NCI-H1105 treated with DMSO at 0.1 percent for 48 hours (cell line): ENCODE results near the gene TOP1.

ENCODE experiments used
- DNase-seq: peaks from one replicate; lab custom pipeline; 2025; lab: John Stamatoyannopoulos, UW

TOP1 gene

DNA sequence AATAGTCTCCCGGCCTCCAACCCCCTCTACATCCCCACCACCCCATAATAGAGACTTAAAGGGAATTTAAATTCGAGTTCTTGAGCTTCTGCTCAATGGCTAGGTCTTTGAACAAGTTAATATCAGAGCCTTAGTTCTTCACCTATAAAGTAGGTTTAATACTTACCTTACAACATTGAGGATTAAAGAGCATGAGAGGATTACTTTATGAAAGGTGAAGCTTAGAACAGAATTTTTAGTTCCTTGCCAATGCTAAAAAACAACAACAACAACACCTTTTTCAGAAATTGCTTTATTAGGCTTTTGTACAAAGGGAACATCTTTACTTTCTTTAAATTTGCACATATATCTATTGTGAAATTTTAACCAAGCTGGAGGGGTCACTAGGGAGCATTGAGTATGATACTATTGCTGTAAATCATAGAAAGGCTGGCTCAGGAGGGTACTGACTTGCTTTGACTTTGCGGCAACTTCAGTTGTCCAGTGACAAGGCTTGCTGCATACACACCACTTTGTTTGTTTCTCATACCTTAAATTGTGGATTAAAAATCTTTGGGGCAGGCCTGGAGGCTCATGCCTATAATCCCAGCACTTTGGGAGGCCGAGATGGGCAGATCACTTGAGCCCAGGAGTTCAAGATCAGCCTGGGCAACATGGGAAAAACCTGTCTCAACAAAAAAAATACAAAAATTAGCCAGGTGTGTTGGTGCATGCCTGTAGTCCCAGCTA, 9.7 kb downstream of the TOP1 start:
- DNase-seq = no peak

DNA sequence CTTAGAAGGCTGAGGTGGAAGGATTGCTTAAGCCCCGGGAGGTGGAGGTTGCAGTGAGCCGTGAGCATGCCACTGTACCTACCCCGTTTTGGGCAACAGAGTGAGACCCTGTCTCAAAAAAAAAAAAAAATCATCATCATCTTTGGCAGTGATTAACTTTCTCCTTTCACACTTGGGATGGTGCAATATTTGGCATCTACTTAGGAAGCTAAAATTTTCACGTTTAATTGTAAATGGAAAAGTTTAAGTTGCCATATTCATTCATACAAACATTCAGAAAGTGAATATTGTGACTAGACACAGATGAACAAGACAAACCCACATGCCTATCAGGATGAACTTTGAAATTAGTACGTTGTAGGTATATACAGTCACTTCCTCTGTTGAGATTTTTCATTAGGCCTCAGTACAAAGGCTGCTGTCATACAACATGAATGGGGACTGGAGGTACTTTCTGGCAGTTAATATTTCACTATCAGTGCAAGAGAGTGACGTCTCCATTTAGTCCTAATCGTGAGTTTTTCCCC, 10.3 kb downstream of the TOP1 start:
- DNase-seq = no peak

DNA sequence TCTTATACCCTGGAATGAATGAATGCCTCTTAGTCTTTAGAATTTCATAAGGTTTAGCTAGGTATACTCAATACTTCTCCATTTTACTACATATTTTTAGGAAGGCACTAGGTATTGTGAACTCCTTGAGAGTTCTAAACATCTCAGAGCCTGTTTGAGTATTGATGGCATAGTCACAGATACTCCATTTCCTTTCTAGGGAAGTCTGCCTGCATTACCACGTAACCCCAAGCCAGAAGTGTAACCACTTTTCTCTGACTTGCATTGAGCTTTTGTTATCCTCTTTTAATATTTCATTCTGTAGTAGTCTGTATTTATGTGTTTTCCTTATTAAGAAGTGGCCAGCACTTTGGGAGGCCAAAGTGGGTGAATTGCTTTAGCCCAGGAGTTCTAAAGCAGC, 12.2 kb downstream of the TOP1 start:
- no peak for DNase-seq

DNA sequence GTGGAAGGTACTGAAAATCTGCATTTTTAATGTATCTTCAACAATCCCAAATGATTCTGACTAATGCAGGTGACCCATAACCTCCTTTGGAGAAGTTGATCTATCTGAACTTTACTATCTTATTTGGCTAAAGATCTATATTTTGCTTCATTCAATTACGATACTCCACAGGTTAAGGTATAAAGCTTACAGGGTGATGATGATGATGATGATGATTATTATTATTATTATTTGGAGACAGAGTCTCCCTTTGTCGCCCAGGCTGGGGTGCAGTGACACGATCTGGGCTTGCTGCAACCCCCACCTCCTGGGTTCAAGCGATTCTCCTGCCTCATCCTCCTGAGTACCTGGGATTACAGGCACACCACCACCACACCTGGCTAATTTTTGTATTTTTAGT, 13.1 kb downstream of the TOP1 start:
- no peak for DNase-seq

DNA sequence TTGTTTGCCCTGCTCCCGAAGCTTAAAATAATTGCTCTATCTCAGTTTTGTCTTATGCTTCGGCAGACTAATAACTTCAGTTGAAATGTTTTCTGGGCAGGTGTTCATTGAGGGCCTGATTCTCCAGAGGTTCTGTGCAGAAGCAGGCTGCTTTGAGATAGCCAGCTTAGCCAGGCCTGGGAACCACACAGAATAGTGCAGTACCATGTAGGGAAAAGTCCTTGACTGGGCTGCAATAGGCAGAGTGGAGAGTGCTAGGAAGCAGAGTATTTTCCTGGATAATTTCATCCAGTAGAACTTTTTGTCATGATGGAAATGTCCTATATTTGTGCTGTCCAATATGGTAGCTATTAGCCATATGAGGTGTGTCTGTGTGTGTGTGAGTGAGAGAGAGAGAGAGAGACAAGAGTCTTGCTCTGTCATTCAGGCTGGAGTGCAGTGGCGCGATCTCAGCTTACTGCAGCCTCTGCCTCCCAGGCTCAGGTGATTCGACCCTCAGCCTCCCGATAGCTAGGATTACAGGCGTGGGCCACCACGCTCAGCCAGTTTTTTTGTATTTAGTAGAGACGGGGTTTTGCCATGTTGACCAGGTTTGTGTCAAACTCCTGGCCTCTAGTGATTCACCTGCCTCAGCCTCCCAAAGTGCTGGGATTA, 15.9 kb downstream of the TOP1 start:
- DNase-seq = no peak

DNA sequence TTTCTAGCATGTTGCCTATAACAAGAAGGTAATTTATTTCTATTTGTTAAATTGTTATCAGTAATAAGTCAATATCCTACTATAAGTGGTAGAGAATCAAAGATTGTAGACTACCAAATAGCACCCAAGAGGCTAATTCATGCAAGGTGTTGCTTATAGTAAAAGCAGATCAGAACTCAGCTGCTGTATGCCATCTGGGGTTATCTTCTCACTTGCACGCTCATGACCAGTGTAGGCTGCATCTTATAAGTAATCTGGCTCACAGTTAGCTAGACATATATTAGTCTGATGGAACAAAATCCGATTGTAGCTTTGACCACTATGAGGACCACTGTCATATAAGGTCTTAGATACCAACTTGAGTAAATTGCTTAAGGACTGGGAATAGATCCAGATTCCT, 17.0 kb downstream of the TOP1 start:
- no peak for DNase-seq

DNA sequence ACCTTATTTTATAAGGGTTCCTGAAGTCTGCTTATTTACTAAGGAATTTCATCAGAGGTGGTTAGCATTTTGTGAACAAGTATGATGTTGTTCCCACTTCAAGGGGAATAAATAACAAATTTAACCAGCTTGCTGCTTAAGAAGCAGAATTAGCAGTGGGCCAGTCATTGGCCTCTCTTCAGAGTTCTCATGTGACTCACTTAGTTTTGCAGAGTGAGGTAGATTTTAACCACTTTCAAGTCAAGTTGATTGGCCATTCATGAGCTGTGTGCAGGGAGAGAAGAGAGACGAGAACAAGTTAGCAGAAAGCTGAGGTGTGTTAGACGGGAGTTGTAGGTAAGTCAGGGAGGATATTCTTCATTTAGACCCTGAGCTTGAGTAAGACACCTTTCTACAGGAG, 18.1 kb downstream of the TOP1 start:
- DNase-seq = no peak

DNA sequence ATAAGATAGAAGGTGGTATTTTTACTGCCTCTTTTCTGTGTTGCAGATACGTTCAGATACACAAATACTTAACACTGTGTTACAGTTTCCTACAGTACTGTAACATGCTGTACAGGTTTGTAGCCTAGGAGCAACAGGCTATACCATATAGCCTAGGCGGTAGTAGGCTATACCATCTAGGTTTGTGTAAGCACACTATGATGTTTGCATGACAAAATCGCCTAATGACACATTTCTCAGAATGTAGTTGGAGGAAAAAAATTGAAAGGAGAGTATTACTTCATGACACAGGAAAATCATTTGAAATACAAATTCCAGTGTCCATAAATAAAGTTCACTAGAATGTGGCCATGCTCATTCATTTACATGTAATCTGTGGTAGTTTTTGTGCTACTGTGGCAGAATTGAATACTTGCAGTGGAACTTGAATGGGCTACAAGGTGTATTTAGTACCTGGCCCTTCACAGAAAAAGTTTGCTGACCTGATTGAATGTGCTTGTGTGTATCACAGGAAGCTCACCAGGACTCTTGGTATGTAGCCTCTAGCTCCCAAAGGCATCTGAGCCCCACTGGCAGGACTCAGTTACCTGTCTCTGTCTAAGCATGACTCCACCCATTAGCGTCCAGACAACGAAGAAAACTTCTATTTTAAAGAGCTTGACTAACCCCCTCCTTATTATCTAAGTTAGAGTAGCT, 18.8 kb downstream of the TOP1 start:
- DNase-seq = no peak

DNA sequence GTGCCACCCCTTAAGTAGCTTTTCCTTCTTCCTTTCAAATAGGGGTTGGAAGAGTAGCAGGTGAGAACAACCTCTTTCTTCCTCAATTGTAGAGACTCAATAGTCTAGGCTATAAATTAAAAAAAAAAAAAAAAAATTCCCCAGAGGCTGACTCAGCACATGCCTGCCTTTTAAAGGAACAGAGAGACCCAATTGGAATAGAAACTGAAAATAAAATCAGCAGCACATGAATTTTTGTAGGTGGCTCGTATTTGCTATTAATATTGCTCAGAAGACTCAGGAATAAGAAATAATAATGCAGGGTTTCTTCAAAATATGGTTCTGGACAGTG, 19.3 kb downstream of the TOP1 start:
- DNase-seq = no peak

DNA sequence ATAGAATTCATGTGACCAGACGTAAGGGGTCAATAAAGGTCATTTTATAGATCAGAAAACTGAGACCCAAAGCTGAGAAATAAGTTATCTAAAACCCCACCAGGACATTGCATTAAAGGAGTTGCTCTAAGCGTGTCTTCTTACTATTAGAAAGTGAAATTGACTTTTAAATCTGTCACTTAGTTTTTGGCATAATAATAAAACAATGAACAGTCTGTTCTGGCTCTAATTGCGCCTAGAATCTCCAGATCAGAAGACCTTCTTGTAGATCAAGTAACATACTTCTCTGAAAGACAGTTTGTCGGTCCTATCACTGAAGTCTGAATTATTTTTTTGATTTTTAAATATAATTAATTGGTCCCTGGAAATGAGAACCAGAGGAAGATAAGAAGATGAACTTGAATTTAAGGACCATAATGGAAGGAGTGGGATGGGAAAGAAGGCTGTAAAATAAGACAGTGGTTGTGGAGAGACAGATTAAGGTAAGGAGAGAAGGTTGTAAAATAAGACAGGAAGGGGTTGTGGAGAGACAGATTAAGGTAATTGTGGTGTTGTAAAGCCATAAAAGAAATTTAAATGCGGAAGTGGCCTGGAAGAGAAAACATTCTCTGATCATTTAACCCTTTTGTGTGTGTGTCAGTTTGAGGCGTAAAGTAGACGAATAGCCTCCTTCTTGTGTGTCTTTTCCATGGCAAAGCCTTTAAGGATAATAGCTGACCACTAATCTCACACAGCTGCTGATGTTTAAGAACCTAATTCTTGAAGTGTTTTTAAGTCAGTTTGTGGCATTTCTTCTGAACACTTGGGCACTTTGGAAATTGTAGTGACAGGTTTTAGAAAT, 20.1 kb downstream of the TOP1 start:
- no peak for DNase-seq

DNA sequence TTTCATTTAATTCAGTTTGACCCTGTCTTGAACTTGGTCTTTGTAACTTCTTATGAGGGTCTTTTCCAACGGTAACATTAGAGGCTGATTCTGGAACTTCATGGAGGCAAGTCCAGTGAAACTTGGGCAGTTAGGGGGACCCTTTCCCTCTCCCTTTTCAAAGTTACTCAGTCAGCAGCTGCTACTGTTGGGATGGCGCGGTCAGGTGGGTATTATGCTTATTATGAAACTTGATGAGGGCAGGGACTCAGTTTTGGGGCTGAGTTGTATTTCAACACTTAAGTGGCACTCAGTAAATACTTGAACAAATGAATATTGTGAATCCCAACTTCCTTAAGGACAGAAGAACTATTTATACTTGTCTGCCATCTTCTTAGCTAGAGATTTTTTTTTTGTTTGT, 20.8 kb downstream of the TOP1 start:
- DNase-seq = no peak

DNA sequence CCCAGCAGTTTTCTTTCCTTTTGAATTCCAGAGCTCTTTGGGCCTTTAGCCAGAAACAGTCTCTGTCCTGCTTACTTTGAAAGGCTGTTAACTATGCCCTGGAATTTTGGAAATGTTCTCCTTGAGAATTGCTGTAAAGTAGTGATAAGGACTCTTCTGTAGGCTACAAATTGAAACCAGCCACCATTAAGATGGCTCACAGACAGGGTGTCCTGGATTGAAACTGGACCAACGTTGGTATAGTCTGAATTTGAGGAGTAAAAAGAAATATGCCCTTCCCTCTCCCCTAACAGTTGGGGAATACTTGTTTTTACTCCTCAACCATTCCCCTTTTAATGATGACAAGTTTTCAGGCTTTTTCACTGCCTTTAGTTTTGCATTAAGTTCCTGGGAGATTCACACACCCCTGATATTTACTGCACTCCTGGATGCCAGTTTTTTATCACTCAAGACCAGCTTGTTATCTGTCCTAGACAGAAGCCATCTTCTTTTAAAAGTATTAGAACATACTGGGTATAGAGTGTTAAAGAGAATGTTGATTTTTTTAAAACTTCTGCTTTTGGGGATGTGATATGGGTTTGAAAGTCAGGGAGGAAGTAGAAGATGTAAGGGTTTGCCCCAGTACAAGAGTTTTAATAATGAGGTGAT, 21.9 kb downstream of the TOP1 start:
- DNase-seq = no peak

DNA sequence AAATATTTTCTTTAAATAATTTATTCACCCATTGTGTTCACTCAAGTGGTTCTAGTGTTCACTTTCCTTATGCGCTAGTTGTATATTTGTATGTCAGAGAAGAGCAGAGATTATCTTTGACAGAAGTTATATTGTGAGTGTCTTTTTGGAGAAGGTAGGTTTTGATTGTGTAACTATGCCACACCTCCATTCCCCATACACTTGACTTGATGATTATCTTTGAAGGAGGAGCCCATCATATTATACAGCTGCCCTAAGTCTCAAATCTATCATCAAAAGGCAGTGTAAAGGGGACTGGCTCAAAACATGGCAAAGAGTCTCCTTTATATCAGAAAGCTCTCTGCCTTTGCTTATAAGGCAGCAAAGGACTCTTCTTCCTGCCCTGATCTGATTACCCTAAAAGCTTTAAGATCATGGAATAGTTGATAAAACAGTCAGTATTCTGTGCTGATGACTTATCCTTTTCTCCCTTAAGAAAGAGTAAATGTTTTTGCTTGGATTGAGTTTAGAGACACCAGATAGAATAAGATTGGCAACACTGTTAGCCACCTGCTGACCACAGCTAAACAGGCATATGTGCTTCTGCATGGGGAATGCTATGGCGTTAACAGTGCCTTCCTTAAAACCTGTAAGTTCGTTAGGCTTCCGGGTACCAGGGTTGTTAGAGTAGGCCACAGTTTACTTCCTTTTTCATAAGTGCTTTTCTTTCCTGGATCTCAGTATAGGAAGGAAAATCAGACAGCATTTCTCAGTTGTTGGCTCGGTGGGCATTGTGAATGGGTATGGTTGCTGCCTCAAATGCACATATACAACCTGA, 22.6 kb downstream of the TOP1 start:
- no peak for DNase-seq

DNA sequence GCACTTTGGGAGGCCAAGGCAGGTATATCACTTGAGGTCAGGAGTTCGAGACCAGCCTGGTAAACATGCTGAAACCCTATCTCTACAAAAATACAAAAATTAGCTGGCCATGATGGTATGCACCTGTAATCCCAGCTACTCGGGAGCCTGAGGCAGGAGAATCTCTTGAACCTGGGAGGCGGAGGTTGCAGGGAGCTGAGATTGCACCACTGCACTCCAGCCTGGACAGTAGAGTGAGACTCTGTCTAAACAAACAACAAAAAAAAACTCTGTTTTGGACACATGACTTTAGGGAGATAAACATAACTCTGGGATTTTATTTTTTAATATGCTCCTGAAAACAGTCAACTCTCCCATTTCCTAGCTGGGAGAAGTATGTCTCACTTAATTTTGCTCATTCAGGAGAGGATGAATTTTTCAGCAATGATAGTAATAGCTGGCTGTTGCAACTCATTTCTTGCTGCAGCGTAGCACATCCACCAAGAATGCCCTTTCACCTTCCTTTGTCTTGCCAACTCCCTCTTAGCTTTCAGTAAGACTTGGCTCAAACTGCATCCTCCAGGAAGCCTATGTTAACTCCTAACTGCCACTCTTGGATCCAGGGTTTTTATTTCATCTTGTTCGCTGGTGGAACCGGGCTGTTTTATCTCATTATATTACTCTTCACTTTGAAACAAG, 24.3 kb downstream of the TOP1 start:
- DNase-seq = no peak

DNA sequence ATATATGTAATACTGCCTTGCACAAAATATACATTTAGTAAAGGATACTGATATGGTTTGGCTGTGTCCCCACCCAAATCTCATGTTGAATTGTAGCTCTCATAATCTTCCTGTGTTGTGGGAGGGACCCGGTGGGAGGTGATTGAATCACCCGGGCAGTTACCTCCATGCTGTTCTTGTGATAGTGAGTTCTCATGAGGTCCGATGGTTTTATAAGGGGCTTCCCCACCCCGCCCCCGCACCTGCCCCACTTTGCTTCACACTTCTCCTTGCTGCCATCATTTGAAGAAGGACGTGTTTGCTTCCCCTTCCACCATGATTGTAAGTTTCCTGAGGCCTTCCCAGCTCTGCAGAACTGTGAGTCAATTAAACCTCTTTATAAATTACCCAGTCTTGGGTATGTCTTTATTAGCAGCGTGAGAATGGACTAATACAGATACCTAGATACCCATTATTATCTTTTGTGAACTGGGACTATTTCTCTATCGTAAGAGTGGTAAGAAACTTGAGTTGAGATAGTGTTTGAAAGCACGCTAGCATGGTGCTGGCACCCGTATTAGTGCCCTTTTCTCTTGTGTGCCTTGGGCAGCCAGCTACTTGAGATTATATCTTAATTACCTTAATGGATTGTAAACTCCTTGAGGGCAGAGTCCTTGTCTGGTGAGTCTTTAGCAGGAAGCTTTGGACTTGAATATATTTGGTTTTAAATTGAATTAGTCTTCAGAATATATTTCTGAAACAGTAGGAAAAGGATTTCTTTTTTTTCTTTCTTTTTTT, 25.6 kb downstream of the TOP1 start:
- DNase-seq = no peak

DNA sequence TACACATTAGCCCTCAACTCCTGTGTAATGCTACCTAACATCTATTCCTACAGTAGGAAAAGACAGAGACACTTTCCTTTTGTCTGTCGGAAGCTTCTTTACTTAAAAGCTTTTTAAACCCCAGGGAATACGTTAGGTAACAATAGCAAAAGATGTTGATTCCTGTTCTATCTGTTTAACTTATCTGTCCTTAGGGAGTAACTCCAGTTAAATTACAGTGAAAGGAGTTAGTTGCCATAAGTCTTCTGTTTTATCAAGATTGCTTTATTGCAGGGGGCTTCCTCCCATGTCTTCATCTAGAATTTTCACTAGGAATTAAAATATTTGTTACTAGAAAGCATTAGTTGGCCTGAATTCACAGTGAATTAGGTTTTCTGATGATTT, 26.2 kb downstream of the TOP1 start:
- DNase-seq = no peak

DNA sequence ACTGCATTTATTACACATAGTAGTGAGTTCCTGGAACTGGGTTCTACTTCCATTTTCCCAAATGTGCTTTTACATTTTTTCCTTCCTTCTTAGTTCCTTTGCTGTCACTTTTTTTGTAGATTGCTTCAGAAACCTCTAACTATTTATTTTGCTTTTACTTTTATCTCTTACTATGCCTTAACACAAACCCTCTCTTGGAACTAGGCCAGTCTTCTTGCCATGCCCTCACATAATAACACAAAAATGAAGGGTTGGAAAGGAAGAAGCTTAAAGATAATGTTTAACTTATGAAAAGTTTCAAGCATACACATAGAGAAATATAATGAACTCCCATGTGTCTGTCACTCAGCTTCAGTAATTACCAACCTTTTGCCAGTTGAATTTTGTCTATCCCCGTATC, 27.1 kb downstream of the TOP1 start:
- no peak for DNase-seq

DNA sequence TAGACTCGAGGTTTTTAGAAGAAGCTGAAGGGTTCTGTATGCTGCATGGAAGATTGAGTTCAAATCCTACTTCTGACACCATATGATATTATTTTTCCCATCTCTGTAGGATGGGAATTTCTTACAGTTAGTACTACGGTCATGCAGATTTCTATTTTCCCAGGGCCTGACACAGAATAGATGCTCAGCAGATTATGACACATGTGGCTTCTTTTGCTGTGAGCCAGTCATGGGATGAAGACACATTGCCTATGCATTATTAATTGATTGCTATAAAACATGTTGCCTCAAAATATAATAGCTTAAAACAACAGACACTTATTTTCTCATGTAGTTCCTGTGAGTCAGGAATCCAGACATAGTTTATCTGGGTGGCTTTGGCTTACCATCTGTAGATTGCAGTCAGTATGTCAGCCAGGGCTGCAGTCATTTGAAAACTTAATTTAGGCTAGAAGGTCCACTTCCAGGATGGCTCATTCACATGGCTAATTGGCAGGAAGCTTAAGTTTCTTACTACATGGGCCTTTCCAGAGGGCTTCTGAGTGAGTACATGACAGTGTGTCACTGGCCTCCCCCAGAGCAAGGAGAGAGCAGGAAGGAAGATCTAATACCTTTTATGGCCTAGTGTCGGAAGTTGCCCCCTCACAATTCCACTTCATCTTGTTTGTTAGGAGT, 29.5 kb downstream of the TOP1 start:
- DNase-seq = no peak
